B cell (primary cell): Measurements from ENCODE around the gene PCSK1. TPM values are rescaled to one million over a fixed set of nuclear protein-coding genes. Genes with fewer than 3 reads are reported as not detected.

Experiments
- ATAC-seq: fragments of 200-7000 bp; cut with Tn5 transposase; one replicate; pipeline ENCODE4 v1.10.0; 2021; ENCODE audit warnings: low read depth, mild to moderate bottlenecking, moderate number of reproducible peaks, moderate library complexity
- CTCF ChIA-PET: fragments of 350-600 bp; sonication (Branson Sonifier 250); formaldehyde crosslinking; loops from one replicate; lab custom pipeline; 2021; ENCODE audit warnings: antibody characterized with exemption, inconsistent platforms; lab: Charles Lee
- POLR2A ChIA-PET: fragments of 350-600 bp; sonication (Branson Sonifier 250); formaldehyde crosslinking; loops from one replicate; lab custom pipeline; 2021; ENCODE audit warnings: antibody characterized with exemption; lab: Charles Lee
- DNase-seq: peaks from one replicate; pipeline ENCODE4 v3.0.0; 2013
- H2AFZ ChIP-seq: 2 replicates; pipeline ENCODE4 v1.6.1; 2012; ENCODE audit warnings: mild to moderate bottlenecking, low read depth, low read length; ENCODE audit not compliant: insufficient read depth, poor library complexity, severe bottlenecking
- H3K27ac ChIP-seq, 2 donors: 1 replicate in 1 of 2; 2 replicates in 1 of 2; pipeline ENCODE4 v1.5.1; 2012 to 2013; ENCODE audit warnings: low read length in 2 of 2, mild to moderate bottlenecking in 2 of 2, moderate library complexity in 1 of 2
- H3K27me3 ChIP-seq, 4 experiments: fragments of 200-600 bp in 1 of 4; sonication (generic) in 1 of 4; replicated peaks in 1 of 4; 1 replicate in 2 of 4; 2 replicates in 2 of 4; pipeline versions ENCODE4 v1.6.1 to v1.7.0; 2013 to 2016; ENCODE audit warnings: low read length in 3 of 4, mild to moderate bottlenecking in 2 of 4, mixed read lengths in 1 of 4, moderate library complexity in 1 of 4; ENCODE audit not compliant: insufficient read depth in 4 of 4, control insufficient read depth in 3 of 4; ENCODE audit errors: control extremely low read depth in 1 of 4
- H3K36me3 ChIP-seq, 2 experiments: replicated peaks in 1 of 2; 1 replicate in 1 of 2; 2 replicates in 1 of 2; pipeline versions ENCODE4 v1.6.1 to v1.7.1; 2013; ENCODE audit warnings: low read length in 1 of 2; ENCODE audit not compliant: insufficient read depth in 2 of 2, control insufficient read depth in 1 of 2; ENCODE audit errors: control extremely low read depth in 1 of 2, extremely low read depth in 1 of 2
- H3K4me1 ChIP-seq, 2 donors: fragments of 200-600 bp in 1 of 2; sonication (generic) in 1 of 2; 1 replicate in 1 of 2; 2 replicates in 1 of 2; pipeline versions ENCODE4 v1.5.1 to v1.6.1; 2013 to 2017; ENCODE audit warnings: low read length in 2 of 2; ENCODE audit not compliant: control insufficient read depth in 2 of 2, insufficient read depth in 2 of 2
- H3K4me2 ChIP-seq: replicated peaks from 2 replicates; pipeline ENCODE3; 2012; ENCODE audit warnings: mild to moderate bottlenecking, low read depth, low read length; ENCODE audit not compliant: poor library complexity, severe bottlenecking
- H3K4me3 ChIP-seq, 5 experiments: fragments of 200-600 bp in 1 of 5; sonication (generic) in 1 of 5; 1 replicate in 3 of 5; 2 replicates in 2 of 5; pipeline versions ENCODE4 v1.5.1 to v1.7.0; 2011 to 2016; ENCODE audit warnings: low read length in 4 of 5, mild to moderate bottlenecking in 4 of 5, low read depth in 2 of 5, control low read depth in 1 of 5, moderate library complexity in 1 of 5; ENCODE audit not compliant: insufficient read depth in 1 of 5; ENCODE audit errors: control extremely low read depth in 1 of 5, extremely low read depth in 1 of 5
- H3K79me2 ChIP-seq: fragments of 200-600 bp; sonication (generic); one replicate; pipeline ENCODE4 v1.6.0; 2016; ENCODE audit warnings: low read length; ENCODE audit not compliant: control insufficient read depth, insufficient read depth
- H3K9ac ChIP-seq: fragments of 200-600 bp; sonication (generic); 2 replicates; pipeline ENCODE4 v1.6.1; 2017; ENCODE audit warnings: mild to moderate bottlenecking, low read length, moderate library complexity
- H3K9me3 ChIP-seq, 3 donors: one replicate each; pipeline versions ENCODE4 v1.6.1 to v1.7.1; 2013; ENCODE audit warnings: low read length in 2 of 3; ENCODE audit not compliant: control insufficient read depth in 2 of 3, insufficient read depth in 1 of 3; ENCODE audit errors: control extremely low read depth in 1 of 3
- H4K20me1 ChIP-seq: 2 replicates; pipeline ENCODE4 v1.6.0; 2012; ENCODE audit warnings: mild to moderate bottlenecking, low read length; ENCODE audit not compliant: insufficient read depth, control insufficient read depth, poor library complexity, severe bottlenecking
- H3K27ac Mint-ChIP-seq: one replicate; pipeline ENCODE4 v1.8.0; 2021; ENCODE audit warnings: mixed read lengths
- H3K27me3 Mint-ChIP-seq: one replicate; pipeline ENCODE4 v1.8.0; 2021; ENCODE audit warnings: mixed read lengths
- H3K4me1 Mint-ChIP-seq: one replicate; pipeline ENCODE4 v1.8.0; 2021; ENCODE audit warnings: mixed read lengths
- H3K4me3 Mint-ChIP-seq: one replicate; pipeline ENCODE4 v1.8.0; 2021; ENCODE audit warnings: mixed read lengths
- H3K9me3 Mint-ChIP-seq: one replicate; pipeline ENCODE4 v1.8.0; 2022; ENCODE audit warnings: mixed read lengths; ENCODE audit not compliant: insufficient read depth
- EZH2 ChIP-seq: IDR thresholded peaks from 2 replicates; pipeline ENCODE4 v1.6.1; 2012; ENCODE audit warnings: borderline replicate concordance, low read depth, mild to moderate bottlenecking, moderate library complexity, low read length; ENCODE audit not compliant: insufficient read depth, poor library complexity, severe bottlenecking
- WGBS: methylation state at CpG from one replicate; pipeline ENCODE4 v1.1.5; 2013; ENCODE audit warnings: missing lambda C conversion rate; ENCODE audit not compliant: insufficient coverage; 5-methylcytosine and 5-hydroxymethylcytosine counted together
- intact Hi-C: fragments of 100-400 bp; cut with micrococcal nuclease; formaldehyde crosslinking; loops from one replicate; pipeline ENCODE4 v1.10.0; 2022
- polyA plus RNA-seq: library from polyadenylated mRNA; depleted of rRNA; stranded (reverse); fragments of >200 nt; gene quantifications from 2 replicates; pipeline ENCODE4 v1.2.3, GENCODE V29; 2012
- total RNA-seq, 2 donors: library from RNA; stranded (reverse); fragments of 120-200 nt in 1 of 2; gene quantifications; 1 replicate in 1 of 2; 2 replicates in 1 of 2; pipeline versions ENCODE4 v1.2.3 to v1.2.4, GENCODE V29; 2013 to 2022
- TF ChIP-seq, protein P1 (sequence below): fragments of 200-600 bp; IDR thresholded peaks from one replicate; pipeline ENCODE4 v1.8.0; 2022; ENCODE audit warnings: antibody characterized with exemption, mild to moderate bottlenecking

The PCSK1 gene
- total and polyA plus RNA-seq, 2 donors (not counting 1 experiment from before 2014, with no cell fraction given) = not detected

DNA sequence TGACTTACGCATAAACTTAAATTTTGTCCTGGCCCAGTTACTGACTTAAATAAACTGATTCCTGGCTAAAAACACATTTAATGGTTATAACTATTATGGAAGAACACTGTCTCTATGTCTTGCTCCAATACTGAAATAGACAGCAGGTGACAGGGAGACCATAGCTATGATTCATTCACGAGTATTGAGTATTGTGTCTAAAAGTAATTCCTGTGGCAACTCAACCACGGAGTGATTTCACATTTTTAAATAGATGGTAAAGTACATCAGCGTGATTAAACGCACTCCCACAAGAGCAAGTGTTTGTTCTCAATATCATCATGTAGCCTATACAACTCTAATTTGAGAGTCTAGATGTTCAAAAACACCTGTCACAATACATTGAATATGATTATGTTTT, 35.9 kb upstream of the PCSK1 start:
- H4K20me1 ChIP-seq = no peaks in the 10 kb centered on the region
- no peak overlapping the region for H3K4me3 ChIP-seq
- Mint-ChIP-seq H3K4me3 (no peak overlapping the region), H3K27me3 (peaks cover 16% of the 10 kb centered on the region), H3K9me3 (no peaks in the 10 kb centered on the region), H3K27ac (no peak overlapping the region), H3K4me1 (no peaks in the 10 kb centered on the region)
- H3K36me3 ChIP-seq = no peaks in the 10 kb centered on the region
- intact Hi-C loops = no loop called here
- H3K9me3 ChIP-seq = no peaks in the 10 kb centered on the region
- no peak overlapping the region for H3K27ac ChIP-seq
- no peaks in the 10 kb centered on the region for H3K27me3 ChIP-seq
- CTCF ChIA-PET = no interaction called here
- H3K9ac ChIP-seq = no peak overlapping the region
- no peaks in the 10 kb centered on the region for H3K79me2 ChIP-seq
- ATAC-seq (no peak), DNase-seq (no peak)
- no peak overlapping the region for H3K4me2 ChIP-seq
- H3K4me1 ChIP-seq = no peaks in the 10 kb centered on the region
- POLR2A ChIA-PET = no interaction called here
- TF ChIP-seq EZH2 = no peak
- TF ChIP-seq, protein P1, sequence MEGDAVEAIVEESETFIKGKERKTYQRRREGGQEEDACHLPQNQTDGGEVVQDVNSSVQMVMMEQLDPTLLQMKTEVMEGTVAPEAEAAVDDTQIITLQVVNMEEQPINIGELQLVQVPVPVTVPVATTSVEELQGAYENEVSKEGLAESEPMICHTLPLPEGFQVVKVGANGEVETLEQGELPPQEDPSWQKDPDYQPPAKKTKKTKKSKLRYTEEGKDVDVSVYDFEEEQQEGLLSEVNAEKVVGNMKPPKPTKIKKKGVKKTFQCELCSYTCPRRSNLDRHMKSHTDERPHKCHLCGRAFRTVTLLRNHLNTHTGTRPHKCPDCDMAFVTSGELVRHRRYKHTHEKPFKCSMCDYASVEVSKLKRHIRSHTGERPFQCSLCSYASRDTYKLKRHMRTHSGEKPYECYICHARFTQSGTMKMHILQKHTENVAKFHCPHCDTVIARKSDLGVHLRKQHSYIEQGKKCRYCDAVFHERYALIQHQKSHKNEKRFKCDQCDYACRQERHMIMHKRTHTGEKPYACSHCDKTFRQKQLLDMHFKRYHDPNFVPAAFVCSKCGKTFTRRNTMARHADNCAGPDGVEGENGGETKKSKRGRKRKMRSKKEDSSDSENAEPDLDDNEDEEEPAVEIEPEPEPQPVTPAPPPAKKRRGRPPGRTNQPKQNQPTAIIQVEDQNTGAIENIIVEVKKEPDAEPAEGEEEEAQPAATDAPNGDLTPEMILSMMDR = no peak
- no CpG with 5 or more reads among the region's 5 CpGs for WGBS
- no peak overlapping the region for H2AFZ ChIP-seq

DNA sequence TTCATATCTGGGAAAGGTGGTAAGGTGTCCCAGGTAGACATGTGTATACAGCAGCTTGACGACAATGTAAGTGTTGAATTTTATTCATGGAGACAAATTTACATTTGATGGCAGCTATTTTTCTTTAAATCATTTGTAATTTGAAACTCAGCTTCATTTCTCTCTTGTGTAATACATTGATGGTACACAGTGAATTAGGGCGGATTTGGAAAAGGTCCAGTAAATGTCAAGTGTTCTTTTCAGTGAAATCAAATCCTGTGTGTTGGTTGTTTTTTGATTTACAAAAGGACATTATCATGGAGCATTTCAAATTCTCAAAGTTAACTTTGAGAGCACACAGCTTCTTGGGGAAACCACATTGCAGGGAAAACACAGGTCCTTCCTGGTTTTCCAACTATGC, 30.0 kb upstream of the PCSK1 start:
- intact Hi-C loops = no loop called here
- Histone ChIP-seq H2AFZ (no peak overlapping the region), H3K27me3 (no peaks in the 10 kb centered on the region), H3K9me3 (no peaks in the 10 kb centered on the region), H3K27ac (no peak overlapping the region), H4K20me1 (no peaks in the 10 kb centered on the region), H3K79me2 (no peaks in the 10 kb centered on the region), H3K4me1 (no peaks in the 10 kb centered on the region), H3K4me2 (no peak overlapping the region), H3K9ac (no peak overlapping the region), H3K4me3 (no peak overlapping the region), H3K36me3 (no peaks in the 10 kb centered on the region)
- TF ChIP-seq, protein P1 = no peak
- no peak for TF ChIP-seq EZH2
- no peak for DNase-seq
- no peak for ATAC-seq
- POLR2A ChIA-PET = no interaction called here
- no peak overlapping the region for H3K27ac Mint-ChIP-seq
- no peak overlapping the region for H3K4me3 Mint-ChIP-seq
- CTCF ChIA-PET = no interaction called here
- H3K4me1 Mint-ChIP-seq = no peaks in the 10 kb centered on the region
- WGBS = 80% methylated on average over 1 of the region's 2 CpGs
- no peaks in the 10 kb centered on the region for H3K9me3 Mint-ChIP-seq
- peaks cover 29% of the 10 kb centered on the region for H3K27me3 Mint-ChIP-seq
